Osteoblast (primary cell): ENCODE results near the gene IGF2R. TPM values are rescaled to one million over a fixed set of nuclear protein-coding genes. Genes with fewer than 3 reads are reported as not detected.

ENCODE experiments used
- DNase-seq: peaks from one replicate; pipeline ENCODE4 v3.0.0; 2011; ENCODE audit warnings: low spot score, mixed read lengths; ENCODE audit not compliant: insufficient read length; ENCODE audit errors: missing footprints
- H2AFZ ChIP-seq: 2 replicates; pipeline ENCODE4 v1.6.0; 2011; ENCODE audit warnings: mild to moderate bottlenecking, low read length
- H3K27ac ChIP-seq: 2 replicates; pipeline ENCODE4 v1.5.1; 2011; ENCODE audit warnings: mild to moderate bottlenecking, low read depth, low read length, moderate library complexity
- H3K27me3 ChIP-seq: 2 replicates; pipeline ENCODE4 v1.6.0; 2012; ENCODE audit warnings: mild to moderate bottlenecking, control low read depth, inconsistent platforms, low read length, moderate library complexity; ENCODE audit not compliant: insufficient read depth
- H3K36me3 ChIP-seq: 2 replicates; pipeline ENCODE4 v1.5.1; 2011; ENCODE audit warnings: mild to moderate bottlenecking, low read length, control low read depth, moderate library complexity; ENCODE audit not compliant: insufficient read depth
- H3K4me1 ChIP-seq: 2 replicates; pipeline ENCODE4 v1.5.1; 2011; ENCODE audit warnings: mild to moderate bottlenecking, low read length, control low read depth, moderate library complexity; ENCODE audit not compliant: insufficient read depth
- H3K4me2 ChIP-seq: 2 replicates; pipeline ENCODE4 v1.6.0; 2011; ENCODE audit warnings: mild to moderate bottlenecking, low read length; ENCODE audit not compliant: insufficient read depth
- H3K4me3 ChIP-seq: fragments of 200-600 bp; sonication (generic); 3 replicates; pipeline ENCODE4 v1.5.1; 2012; ENCODE audit warnings: mild to moderate bottlenecking, low read length, inconsistent platforms; ENCODE audit not compliant: insufficient read depth
- H3K79me2 ChIP-seq: 2 replicates; pipeline ENCODE4 v1.6.0; 2012; ENCODE audit warnings: mild to moderate bottlenecking, low read length, control low read depth, inconsistent platforms; ENCODE audit not compliant: insufficient read depth
- H3K9me3 ChIP-seq: 2 replicates; pipeline ENCODE4 v1.5.1; 2011; ENCODE audit warnings: low read depth, low read length, control low read depth
- H4K20me1 ChIP-seq: 2 replicates; pipeline ENCODE4 v1.6.0; 2012; ENCODE audit warnings: mild to moderate bottlenecking, low read length, control low read depth; ENCODE audit not compliant: insufficient read depth
- CTCF ChIP-seq: IDR thresholded peaks from 2 replicates; pipeline ENCODE4 v1.5.1; 2011; ENCODE audit warnings: mild to moderate bottlenecking, low read depth, low read length, moderate library complexity; ENCODE audit errors: extremely low read depth
- total RNA-seq: library from RNA; depleted of rRNA; stranded (reverse); fragments of >200 nt; gene quantifications from 2 replicates; pipeline ENCODE4 v1.2.3, GENCODE V29; 2012

The IGF2R gene
- total RNA-seq, 1 donor, result 174 TPM

- no peaks in the 10 kb centered on the region for H4K20me1 ChIP-seq
- TF ChIP-seq CTCF, result no peak
- peaks cover 6% of the 10 kb centered on the region for H3K4me1 ChIP-seq
- H3K27me3 ChIP-seq, result no peaks in the 10 kb centered on the region
- H3K36me3 ChIP-seq, result no peaks in the 10 kb centered on the region
- no peak overlapping the region for H2AFZ ChIP-seq
- H3K9me3 ChIP-seq, result no peaks in the 10 kb centered on the region
- H3K4me2 ChIP-seq, result no peak overlapping the region
- H3K27ac ChIP-seq, result no peak overlapping the region
- H3K79me2 ChIP-seq, result no peaks in the 10 kb centered on the region
- H3K4me3 ChIP-seq, result no peak overlapping the region
- no peak for DNase-seq
Observed at GRCh38 chr6:160154471-160154870, 185.6 kb downstream of the IGF2R start.

- H3K4me1 ChIP-seq, result peaks cover 6% of the 10 kb centered on the region
- no peak overlapping the region for H2AFZ ChIP-seq
- no peaks in the 10 kb centered on the region for H3K9me3 ChIP-seq
- H3K27me3 ChIP-seq, result no peaks in the 10 kb centered on the region
- no peak for TF ChIP-seq CTCF
- H3K36me3 ChIP-seq, result no peaks in the 10 kb centered on the region
- no peak overlapping the region for H3K4me2 ChIP-seq
- H4K20me1 ChIP-seq, result no peaks in the 10 kb centered on the region
- peak; percentile 53 for DNase-seq
- no peak overlapping the region for H3K27ac ChIP-seq
- no peaks in the 10 kb centered on the region for H3K79me2 ChIP-seq
- no peak overlapping the region for H3K4me3 ChIP-seq
Observed at GRCh38 chr6:160156842-160157241, 188.0 kb downstream of the IGF2R start.

- Histone ChIP-seq H3K4me1 (peaks cover 6% of the 10 kb centered on the region), H3K27me3 (no peaks in the 10 kb centered on the region), H3K79me2 (no peaks in the 10 kb centered on the region), H3K36me3 (no peaks in the 10 kb centered on the region), H3K4me3 (no peak overlapping the region), H3K4me2 (no peak overlapping the region), H3K27ac (no peak overlapping the region), H2AFZ (peak overlapping the region; percentile 22), H4K20me1 (no peaks in the 10 kb centered on the region), H3K9me3 (no peaks in the 10 kb centered on the region)
- TF ChIP-seq CTCF, result peak; percentile 25
- DNase-seq, result no peak
Observed at GRCh38 chr6:160160450-160160849, 191.6 kb downstream of the IGF2R start.

Other genes with a start within 250 kb of the IGF2R start
- gene WTAP, start 241.6 kb upstream of the IGF2R start, total RNA-seq, result 109 and 119 TPM in 2 replicates
- gene ACAT2, start 207.0 kb upstream of the IGF2R start, total RNA-seq, result 41.6 and 53.6 TPM in 2 replicates
- 170 and 174 TPM in 2 replicates for gene TCP1, start 179.5 kb upstream of the IGF2R start, total RNA-seq
- 47.8 and 53.9 TPM in 2 replicates for gene MRPL18, start 178.6 kb upstream of the IGF2R start, total RNA-seq
- gene PNLDC1, start 168.8 kb upstream of the IGF2R start, total RNA-seq, result 0.29 TPM in 1 of 2 replicates, not detected in the other
- gene MAS1, start 78.1 kb upstream of the IGF2R start, total RNA-seq, result under 0.01 TPM in 1 of 2 replicates, not detected in the other
- 0.72 and 1.2 TPM in 2 replicates for gene SLC22A1, start 152.7 kb downstream of the IGF2R start, total RNA-seq